Activated CD4-positive, alpha-beta T cell treated with anti-CD3 and anti-CD28 coated beads for 24 hours (primary cell): ENCODE data around the gene PCDH12.
A peak's percentile ranks its signal among the peaks of the same experiment; 100 is the strongest.

ENCODE experiments used
- DNase-seq, 2 donors: peaks; one replicate each; pipeline ENCODE4 v3.0.0-alpha.2; 2020; ENCODE audit warnings: low read depth in 2 of 2

PCDH12 gene

DNA sequence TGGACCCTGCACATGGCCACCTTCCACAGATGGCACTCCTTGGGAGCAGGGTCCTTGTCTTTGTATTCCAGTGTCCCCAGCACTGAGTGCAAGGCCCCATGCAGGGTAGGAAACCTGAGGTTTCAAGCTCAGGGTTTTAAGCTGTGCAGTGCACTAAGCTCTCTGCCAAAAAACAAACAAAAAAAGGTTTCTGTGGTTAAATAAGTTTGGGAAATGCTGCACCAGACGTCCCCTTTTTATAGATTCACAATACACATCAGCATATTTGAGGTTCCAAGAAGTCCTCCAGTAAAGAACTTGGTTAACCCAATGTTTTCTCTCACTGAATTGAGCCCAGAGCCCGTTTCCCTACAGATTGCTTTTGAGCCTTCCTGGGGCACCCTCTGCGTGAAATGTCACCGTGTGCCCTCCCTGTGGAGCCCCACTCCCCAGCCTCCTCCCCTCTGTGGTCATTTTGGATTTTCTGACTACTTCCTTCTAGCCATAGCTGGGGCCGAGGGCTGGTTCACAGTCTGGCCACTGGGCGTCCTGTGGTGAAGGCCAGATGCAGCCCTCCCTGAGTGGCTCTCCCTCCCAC is 17.2 kb downstream of the PCDH12 start:
- DNase-seq: no peak

DNA sequence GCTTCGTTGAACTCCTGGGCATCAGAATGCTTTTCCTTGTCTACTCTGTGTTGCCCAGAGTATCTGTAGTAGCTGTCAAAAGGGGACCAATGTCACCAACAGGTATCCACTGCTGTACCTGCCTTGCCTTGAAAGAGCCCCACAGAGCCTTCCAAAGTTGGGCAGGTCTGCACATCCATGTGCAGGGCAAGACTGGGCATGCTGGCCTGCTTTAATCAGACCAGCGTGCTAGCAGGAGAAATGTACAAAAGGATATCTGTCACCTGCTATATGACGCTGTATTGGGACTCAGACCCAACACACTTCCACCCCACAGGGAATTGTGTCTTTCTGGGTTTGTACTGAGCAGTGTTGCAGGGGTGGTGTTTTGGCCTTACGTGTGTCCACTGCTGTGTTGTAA is 22.5 kb downstream of the PCDH12 start:
- DNase-seq: no peak

DNA sequence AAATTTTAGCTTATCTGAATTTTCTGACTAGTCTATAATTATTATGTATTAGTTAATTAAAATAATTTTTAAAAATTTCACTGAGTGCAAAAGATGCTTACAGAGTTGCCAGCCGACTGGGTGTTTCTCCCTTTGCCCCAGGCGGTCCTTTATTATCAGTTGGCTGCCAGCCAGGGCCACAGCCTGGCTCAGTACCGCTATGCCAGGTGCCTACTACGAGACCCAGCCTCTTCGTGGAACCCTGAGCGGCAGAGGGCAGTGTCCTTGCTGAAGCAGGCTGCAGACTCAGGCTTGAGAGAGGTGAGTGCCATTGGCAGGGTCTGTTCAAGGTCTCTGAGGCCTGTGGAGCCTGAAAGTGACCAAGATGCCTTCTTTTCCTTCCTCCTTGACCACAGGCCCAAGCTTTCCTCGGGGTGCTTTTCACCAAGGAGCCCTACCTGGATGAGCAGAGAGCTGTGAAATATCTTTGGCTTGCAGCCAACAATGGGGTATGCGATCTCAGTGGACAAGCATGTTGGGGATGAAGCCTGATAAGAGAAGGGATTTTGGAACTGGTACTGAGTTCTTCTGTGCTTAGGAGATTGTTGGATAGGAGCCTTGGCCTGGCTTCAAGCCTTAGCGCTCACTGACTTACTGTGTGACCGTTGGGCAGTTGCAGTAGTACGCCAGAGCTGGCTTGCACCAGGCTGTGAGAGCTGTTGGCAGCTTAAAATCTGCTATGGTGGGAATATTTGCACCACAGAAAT is 23.7 kb downstream of the PCDH12 start:
- no peak for DNase-seq

DNA sequence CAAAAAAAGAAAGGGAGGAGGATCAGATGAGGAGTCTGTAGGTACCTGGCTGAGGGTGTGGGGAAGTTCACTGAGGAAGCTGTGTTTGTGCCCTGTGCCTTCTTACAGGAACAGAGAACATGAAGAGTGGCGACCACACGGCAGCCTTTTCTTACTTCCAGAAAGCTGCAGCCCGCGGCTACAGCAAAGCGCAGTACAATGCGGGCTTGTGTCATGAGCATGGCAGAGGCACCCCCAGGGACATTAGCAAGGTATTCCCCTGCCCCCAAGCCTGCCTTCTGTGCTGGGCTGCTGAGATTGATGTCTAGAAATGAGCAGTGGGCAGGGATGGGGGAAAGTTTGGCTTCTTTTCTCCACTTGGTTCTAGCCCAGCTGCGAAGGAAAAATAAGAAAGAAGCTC is 24.9 kb downstream of the PCDH12 start:
- DNase-seq: no peak

DNA sequence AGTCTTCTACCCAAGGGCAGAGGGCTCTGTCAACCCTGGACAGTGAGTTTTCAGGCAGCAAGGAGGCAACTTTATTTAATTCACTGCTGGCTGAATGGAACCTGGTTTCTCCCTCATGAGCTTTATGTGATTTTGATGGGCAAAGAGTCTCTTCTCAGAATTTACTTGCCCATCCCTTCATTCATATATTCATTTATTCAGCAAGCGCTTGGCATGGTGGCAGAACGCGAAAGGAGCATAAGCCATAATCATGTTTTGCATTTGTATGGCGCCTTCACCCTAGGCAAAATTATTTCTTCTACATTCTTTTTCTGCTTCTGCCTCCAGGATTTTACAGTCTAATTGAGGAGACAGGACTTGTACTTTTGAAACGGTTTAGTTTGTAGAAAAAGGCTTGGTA is 26.3 kb downstream of the PCDH12 start:
- DNase-seq: no peak

DNA sequence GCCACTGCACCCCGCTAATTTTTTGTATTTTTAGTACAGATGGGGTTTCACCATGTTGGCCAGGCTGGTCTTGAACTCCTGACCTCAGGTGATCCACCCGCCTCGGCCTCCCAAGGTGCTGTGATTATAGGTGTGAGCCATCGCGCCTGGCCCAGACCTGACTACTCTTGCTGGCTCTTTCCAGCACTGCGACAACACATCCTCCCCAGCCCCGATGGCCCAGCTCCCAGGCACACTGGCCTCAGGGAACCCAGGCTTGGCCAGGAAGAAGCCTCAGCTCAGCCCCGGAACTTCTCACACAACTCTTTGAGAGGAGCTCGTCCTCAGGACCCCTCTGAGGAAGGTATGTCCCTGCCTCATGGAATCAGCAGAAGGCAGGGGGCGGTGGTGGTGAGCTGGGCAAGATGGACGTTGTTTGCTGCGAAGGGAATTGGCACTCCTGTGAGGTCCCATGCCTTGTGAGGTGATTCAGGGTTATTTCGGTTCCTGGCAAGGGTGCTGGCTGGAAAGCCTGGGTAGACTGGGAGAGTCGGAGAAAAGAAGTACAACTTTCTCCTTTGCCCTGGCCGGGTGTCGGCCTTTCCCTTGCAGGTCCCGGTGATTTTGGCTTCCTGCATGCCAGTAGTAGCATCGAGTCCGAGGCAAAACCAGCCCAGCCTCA is 28.5 kb downstream of the PCDH12 start:
- no peak for DNase-seq

DNA sequence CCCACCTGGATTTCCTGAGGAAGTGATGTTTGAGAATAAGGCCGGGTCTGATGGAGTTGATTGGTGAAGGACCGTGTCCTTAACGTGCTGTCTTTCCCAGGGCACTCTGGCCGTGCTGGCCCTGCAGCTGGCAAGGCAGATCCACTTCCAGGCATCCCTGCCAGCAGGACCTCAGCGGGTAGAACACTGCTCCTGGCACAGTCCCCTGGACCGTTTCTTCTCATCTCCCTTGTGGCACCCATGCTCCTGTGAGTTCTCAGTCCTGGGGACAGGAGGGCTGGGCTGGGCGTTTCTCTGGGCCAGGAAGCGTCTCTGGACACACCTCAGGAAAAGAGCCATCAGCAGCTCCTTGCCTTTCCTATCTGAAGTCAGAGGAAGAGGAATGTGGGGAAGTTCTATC is 30.0 kb downstream of the PCDH12 start:
- no peak for DNase-seq

DNA sequence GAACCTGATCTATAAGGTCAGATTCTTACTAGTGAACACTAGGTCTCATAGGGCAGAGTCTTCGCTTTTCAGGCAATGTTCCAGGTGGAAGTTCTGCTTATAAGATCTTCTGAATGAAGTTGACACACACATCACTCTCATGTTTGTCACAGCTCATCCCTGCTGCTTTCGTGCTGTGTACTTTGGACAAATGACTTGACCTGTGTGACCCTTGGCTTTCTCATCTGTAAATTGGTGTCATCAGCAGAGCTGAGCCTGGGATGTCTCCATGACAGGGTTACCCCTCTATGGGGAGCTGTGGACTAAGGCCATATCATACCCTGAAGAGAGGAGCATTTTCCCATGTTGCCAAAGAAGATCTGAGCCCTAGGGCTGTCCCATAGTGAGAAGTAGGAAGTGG is 31.6 kb downstream of the PCDH12 start:
- DNase-seq: no peak

DNA sequence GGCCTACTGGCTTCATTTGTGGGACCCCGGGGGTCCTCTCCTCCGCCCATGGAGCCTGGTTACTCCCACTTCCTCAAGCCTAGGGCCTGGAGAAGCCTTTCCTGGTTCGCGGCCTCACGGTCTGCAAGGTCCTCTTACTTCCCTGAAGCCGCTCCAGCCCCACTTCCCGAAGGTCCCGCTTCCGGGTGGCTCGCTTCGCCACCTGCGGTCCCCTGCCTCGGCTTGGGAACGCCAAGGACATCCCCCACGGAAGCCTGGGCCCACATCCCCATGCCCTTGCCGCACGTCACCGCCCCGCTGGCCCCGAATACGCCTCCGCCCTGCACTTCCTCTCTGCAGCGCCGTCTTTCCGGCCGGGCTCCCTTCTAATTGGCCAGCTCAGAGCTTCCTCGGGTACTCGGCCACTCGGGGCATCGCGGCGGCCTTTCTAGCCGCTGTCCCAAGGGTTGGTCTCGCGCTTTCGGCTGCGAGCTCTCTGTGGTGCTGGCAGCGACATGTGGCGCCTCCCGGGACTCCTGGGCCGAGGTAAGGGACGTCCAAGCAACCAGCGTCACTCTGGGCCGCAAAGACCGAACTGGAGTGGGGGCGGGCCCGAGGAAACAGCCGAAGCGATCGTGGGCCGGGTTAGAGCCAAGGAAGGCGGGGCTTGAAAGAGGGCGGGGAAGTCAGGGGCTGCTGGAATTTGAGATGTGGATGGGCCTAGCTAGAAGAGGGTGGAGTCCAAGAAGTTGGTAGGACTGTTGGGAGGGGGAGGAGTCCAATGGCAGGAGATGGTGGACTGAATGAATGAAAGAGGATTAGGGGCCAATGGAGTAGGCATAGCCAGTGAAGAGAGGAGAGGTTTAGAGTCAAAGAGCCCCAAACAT is 34.3 kb downstream of the PCDH12 start, which contains the start of gene DELE1:
DELE1 (plus strand) TSS at position 424 of the 866 bp plus-strand sequence; CDS start at position 495, 71 bp downstream.
- peak; percentile 87 to 98 for DNase-seq

DNA sequence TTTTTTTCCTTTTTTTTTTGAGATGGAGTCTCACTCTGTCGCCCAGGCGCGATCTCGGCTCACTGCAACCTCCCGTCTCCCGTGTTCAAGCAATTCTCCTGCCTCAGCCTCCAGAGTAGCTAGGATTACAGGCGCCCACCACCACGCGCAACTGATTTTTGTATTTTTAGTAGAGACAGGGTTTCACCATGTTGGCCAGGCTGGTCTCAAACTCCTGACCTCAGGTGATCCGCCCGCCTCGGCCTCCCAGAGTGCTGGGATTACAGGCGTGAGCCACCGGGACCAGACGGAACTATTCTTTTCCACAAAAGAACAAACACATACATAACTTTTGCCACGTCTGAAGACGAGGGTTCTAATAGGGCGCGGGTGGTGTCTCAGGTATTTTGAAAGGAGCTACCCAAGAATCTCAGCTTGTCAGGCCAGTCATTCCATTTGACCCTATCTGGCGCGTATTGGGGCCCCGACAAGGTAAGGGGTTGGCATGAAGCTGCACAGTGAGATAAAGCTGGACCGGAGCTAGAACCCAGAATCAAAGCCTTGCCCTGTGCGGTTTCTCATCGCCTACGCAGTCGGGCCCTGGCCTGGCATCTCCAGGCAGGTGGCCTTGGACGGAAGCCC is 35.1 kb downstream of the PCDH12 start:
- DNase-seq: peak in 1 of 2 donors; percentile 35

DNA sequence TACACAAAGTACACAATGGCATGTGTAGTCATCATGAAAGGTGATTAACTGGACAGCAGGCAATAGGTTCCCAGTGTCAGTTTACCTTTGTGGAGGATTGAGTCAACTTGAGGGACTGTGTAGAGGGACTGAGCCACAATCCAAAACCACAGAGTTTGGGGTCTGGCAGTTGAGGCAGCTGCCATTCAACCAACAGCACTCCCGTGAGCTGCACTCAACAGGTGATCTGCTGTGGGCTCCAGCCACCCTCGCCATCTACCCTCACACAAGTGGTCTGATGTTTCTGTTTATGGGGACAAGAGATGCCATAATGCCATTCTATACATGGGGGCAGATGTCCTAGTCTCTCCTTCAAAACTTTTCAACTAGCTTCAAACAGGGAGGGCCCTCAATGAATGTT is 37.2 kb downstream of the PCDH12 start:
- DNase-seq: no peak

DNA sequence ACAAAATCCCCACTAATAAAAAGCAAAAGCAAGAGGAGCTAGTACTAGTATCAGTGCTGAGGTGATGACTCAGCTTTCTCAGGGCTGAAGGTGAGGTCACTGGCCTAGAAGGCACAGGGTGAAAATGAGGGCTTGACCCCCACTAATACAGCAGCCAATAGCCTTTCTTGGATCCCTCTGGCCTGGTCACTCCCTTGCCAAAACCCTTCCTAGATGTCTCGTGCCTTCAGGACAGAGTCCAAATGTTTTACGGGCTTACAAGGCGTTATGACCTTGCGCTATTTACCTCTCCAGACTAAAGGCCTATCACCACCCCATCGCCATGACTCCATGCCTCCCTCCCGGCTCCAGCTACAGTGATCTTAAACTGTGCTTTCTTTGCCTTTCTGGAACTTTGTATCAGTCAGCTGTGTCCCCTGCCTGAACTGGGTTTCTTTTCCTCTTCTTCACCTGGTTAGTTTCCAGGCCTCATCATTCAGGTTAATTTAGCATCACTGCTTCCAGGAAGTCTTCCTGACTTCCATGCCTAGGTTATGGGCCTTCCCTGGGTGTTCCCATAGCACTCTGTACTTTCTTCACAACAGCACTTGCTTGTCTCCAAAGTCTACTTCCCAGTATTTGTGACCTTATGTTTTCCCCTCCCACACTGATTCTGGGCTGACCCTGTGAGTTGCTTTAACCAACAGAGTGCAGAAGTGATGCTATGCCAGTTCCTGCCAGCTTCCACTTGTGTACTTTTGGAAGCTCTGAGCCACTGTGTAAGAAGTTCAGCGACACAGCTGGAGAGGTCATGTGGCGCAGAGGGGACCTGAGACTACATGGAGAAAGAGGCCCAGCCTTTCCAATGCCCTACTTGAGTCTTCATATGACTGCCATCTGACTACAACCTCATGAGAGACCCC is 38.5 kb downstream of the PCDH12 start:
- DNase-seq: no peak

DNA sequence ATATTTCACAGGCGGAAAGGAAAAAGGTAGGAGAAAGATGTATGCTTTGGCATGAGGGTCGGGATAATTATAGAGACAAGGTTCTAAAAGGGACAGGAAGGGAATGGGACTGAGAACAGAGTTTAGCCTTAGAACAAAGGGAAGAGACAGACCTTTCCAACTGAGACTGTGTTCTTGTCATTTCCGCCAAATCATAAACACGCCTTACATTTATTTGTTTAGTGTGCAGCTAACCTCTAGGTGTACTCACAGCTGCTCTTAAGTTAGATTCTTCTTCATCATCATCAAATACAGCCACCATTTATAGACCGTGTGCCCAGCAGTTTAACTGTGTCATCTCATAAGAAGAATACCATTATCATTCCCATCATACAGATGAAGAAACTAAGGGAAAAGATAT is 40.2 kb downstream of the PCDH12 start:
- no peak for DNase-seq

DNA sequence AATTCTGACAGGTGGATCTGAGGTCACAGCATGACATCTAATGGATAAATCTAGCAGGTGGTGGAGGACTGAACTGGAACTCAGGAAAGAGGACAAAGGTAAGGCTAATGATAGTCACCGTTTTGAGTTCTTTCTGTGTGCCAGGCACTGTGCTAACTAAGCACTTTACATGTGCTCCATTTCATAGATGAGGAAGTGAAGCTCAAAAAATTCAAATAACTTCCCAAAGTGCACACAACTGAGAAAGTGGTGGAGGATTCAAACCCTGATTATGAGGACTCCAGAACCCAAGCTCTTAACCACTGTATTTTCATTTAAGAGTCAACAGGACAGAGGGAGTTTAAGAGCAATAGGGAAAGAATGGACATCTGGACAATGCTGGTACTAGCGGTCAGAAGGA is 41.5 kb downstream of the PCDH12 start:
- no peak for DNase-seq

DNA sequence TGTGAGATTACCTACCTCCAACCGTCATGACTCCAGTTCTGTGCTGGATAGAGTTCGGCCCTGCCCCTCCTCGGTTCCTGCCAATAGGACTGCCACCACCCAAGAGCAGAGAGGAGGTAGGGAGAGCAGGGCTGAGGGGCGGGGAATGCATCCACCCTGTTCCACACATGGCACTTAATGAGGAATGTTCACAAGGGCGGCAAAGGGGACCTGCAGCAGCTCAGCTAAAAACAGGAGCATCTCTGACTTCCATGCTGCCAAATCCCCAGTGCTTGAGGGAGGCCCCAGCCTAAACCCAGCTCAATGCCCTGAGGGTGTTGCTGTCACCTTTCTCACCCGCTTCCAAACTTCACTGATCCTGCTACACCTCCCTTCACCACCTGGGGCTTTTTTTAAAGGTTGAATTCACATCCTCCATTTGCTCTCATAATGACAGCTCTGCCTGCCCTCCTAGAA is 42.1 kb downstream of the PCDH12 start:
- no peak for DNase-seq

DNA sequence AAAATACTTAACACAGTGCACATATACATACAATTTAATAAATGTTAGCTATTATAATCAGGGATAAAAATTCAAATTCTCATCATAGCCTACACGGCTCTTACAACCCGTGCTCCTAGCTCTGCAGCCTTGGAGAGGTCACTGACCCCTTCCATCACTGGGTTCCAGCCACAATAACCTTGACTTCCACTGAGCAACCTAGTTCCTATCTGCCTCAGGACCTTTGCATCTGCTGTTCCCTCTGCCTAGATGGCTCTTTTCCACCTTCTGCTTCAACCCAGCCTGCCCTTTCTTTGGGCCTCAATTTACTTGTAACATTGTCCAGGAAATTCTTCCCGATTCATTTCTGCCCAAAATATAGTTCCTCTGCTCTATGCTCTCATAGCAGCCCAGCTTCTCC is 43.2 kb downstream of the PCDH12 start:
- DNase-seq: no peak

DNA sequence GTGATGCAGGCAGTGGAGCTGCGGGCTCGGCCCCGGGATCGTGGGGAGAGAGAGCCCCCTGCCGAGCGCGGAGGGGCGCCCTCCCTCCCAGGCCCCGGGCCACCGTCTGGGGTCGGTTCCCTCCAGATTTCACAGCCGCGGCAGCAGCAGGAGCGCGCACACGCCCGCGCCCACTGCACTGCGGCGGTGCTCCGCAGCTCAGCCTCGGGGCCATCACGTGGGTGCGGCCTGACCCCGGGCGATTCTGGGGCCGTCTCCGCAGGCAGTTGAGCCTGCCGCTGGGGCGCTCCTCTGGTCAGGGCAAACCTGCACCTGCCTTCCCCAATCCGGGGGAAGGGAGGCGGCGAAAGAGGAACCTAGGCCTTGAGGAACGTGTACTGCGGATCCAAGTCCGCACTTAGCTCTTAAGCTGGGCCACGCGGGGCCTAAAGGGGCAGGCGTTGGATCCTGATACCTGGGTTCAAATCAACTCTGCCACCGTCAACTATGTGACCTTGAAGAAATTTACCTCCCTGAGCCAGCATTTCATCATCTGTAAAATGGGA is 43.7 kb downstream of the PCDH12 start:
- DNase-seq: peak in 1 of 2 donors; percentile 6

DNA sequence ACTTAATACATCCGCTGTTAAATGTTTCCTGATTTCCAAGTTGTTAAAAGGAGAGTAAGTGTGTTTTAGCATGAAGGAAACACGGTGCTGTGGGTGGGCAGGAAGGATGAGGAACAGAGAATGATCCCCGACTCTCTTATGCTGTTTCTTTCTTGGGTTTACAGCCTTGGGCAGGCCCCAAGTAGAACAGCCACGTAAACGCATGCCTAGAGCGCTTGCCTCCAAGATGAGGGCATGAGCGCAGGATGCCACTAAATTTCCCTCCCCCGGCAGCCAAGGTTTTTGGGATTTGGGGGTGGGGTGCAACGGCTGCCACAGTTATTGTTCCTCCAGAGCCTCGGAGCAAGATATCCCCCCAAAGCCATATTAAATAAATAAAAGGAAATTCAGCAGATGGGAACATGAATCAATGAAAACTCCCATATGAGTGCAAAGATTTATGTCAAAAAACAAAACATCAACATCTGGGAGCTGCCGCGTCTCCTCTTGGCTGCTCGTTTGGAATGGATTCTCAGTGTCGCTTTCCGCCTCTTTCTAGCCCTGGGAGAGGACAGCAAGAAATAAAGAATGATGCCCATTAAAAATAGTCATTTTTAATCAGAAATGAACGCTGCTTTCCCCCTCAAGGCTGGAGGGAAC is 44.3 kb downstream of the PCDH12 start:
- no peak for DNase-seq

DNA sequence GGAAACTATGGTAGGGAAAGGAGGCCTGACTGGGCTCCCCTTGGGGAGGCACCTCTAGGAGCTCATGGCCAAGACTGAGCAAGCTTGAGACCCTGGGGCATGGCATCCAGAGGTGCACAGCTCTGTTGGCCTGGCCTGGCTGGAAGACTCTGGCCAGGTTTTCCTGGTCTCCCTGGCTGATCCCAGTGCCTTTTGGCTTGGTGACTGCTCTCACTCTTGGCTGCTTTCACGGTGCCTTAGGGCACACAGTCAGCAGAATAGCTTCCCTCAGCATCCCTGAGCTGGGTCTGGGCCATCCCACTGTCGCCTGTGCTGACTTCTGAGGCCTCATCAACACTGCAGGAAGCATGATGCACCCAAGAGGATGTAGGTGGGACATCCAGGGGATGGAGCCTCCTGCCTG is 47.7 kb downstream of the PCDH12 start:
- DNase-seq: no peak

DNA sequence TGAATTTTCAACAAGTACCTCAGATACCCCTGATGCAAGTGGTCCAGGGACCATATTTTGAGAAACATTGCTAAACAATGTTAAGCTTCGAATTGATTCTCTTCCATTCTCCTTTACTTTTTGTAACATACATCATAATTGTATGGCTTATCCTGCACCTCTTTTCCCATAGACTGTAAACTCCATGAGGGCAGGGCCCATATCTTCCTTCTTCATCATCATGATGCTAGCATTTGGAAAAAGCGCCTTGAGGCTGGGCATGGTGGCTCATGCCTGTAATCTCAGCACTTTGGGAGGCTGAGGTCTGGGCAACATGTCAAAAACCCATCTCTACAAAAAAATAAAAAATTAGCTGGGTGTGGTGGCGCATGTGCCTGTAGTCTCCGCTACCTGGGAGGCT is 48.8 kb downstream of the PCDH12 start:
- DNase-seq: no peak
